A673 (cell line): Measurements from ENCODE around the gene DMBX1. TPM values are rescaled to one million over a fixed set of nuclear protein-coding genes. Genes with fewer than 3 reads are reported as not detected.

Source experiments
- BruUV-seq: library from RNA; stranded (reverse); fragments of 400-500 nt; replicated peaks from 2 replicates; lab custom pipeline; 2021; lab: Mats Ljungman, UMichigan
- CTCF ChIA-PET: fragments of 300-600 bp; sonication (Branson Sonifier 250); formaldehyde crosslinking; loops from one replicate; lab custom pipeline; 2022; ENCODE audit warnings: antibody characterized with exemption; lab: Charles Lee
- POLR2A ChIA-PET: fragments of 300-600 bp; sonication (Branson Sonifier 250); formaldehyde crosslinking; loops from one replicate; lab custom pipeline; 2022; ENCODE audit warnings: antibody characterized with exemption; ENCODE audit not compliant: low non-redundant PET; lab: Charles Lee
- DNase-seq: peaks from one replicate; pipeline ENCODE4 v3.0.0-alpha.2; 2015; ENCODE audit warnings: low spot score
- H3K27ac ChIP-seq: fragments of 200-600 bp; sonication (generic); 2 replicates; pipeline ENCODE4 v1.5.1; 2016; ENCODE audit warnings: mixed run types, low read depth, mild to moderate bottlenecking, mixed read lengths, antibody characterized with exemption, low read length; ENCODE audit not compliant: poor library complexity, severe bottlenecking
- H3K27me3 ChIP-seq: fragments of 200-600 bp; sonication (generic); replicated peaks from 2 replicates; pipeline ENCODE4 v1.6.1; 2017; ENCODE audit warnings: mixed run types, low read depth, mild to moderate bottlenecking, mixed read lengths, antibody characterized with exemption, low read length; ENCODE audit not compliant: insufficient read depth, poor library complexity
- H3K36me3 ChIP-seq: fragments of 200-600 bp; sonication (generic); 2 replicates; pipeline ENCODE4 v1.6.1; 2016; ENCODE audit warnings: mixed run types, mild to moderate bottlenecking, mixed read lengths, antibody characterized with exemption, low read length; ENCODE audit not compliant: insufficient read depth, poor library complexity, severe bottlenecking
- H3K4me1 ChIP-seq: fragments of 200-600 bp; sonication (generic); 2 replicates; pipeline ENCODE4 v1.6.1; 2017; ENCODE audit warnings: mixed run types, mild to moderate bottlenecking, mixed read lengths, antibody characterized with exemption, low read length; ENCODE audit not compliant: insufficient read depth, poor library complexity, severe bottlenecking
- H3K4me3 ChIP-seq: fragments of 200-600 bp; sonication (generic); 2 replicates; pipeline ENCODE4 v1.5.1; 2016; ENCODE audit warnings: low read depth, mixed run types, mild to moderate bottlenecking, mixed read lengths, low read length; ENCODE audit not compliant: poor library complexity, severe bottlenecking
- H3K9me3 ChIP-seq: fragments of 200-600 bp; sonication (generic); 2 replicates; pipeline ENCODE4 v1.6.1; 2016; ENCODE audit warnings: mixed run types, low read depth, mild to moderate bottlenecking, mixed read lengths, antibody characterized with exemption, low read length; ENCODE audit not compliant: poor library complexity, severe bottlenecking
- EZH2 ChIP-seq: fragments of 200-600 bp; sonication (generic); IDR thresholded peaks from 2 replicates; pipeline ENCODE4 v1.6.1; 2017; ENCODE audit warnings: borderline replicate concordance, low read depth, mild to moderate bottlenecking, mixed read lengths, antibody characterized with exemption, low read length; ENCODE audit not compliant: poor library complexity, severe bottlenecking
- intact Hi-C: fragments of 100-400 bp; cut with micrococcal nuclease; formaldehyde crosslinking; loops from one replicate; pipeline ENCODE4 v1.10.0; 2022; ENCODE audit not compliant: unreplicated experiment
- total RNA-seq: library from RNA; stranded (reverse); gene quantifications from 2 replicates; pipeline ENCODE4 v1.2.3, GENCODE V29; 2021
- TF ChIP-seq, protein P1 (sequence below): fragments of 300-800, 200-600 bp; sonication (generic); conservative IDR thresholded peaks from 2 replicates; pipeline ENCODE4 v1.5.1; 2017; ENCODE audit warnings: low read depth, mild to moderate bottlenecking, antibody characterized with exemption, low read length, moderate library complexity, mixed read lengths

Gene DMBX1
- total RNA-seq, 1 experiment from 2014 or later: 0.69 TPM

DNA sequence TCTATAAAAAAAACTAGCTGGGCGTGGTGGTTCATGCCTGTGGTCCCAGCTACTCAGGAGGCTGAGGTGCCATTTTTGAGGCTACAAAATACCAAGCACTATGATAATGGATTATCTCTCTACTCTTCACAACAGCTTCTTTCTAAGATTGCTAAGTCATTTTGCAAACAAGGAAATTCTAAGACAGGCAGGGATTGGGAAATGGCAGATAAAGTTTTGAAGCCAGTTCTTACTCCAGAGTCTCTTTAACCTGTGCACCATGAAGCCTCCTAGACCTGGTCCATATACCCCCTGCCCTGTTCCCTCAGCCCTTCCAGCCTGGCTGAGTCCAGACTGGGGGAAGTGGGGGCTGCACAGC lies 39.5 kb upstream of the DMBX1 start:
- H3K27ac ChIP-seq: no peak overlapping the region
- H3K4me1 ChIP-seq: no peaks in the 10 kb centered on the region
- no peak overlapping the region for H3K4me3 ChIP-seq
- no peaks in the 10 kb centered on the region for H3K36me3 ChIP-seq
- no TSS peak for BruUV-seq
- DNase-seq: no peak
- ChIA-PET POLR2A (no interaction called here), CTCF (interaction anchor here (0.5 to 1.3 kb wide), 3 partner anchors 44 to 78 kb away, joined by 3 to 5 read pairs (median 5); no protein-coding TSS in a partner anchor)
- intact Hi-C loops: no loop called here
- no peak for TF ChIP-seq EZH2
- TF ChIP-seq, protein P1, sequence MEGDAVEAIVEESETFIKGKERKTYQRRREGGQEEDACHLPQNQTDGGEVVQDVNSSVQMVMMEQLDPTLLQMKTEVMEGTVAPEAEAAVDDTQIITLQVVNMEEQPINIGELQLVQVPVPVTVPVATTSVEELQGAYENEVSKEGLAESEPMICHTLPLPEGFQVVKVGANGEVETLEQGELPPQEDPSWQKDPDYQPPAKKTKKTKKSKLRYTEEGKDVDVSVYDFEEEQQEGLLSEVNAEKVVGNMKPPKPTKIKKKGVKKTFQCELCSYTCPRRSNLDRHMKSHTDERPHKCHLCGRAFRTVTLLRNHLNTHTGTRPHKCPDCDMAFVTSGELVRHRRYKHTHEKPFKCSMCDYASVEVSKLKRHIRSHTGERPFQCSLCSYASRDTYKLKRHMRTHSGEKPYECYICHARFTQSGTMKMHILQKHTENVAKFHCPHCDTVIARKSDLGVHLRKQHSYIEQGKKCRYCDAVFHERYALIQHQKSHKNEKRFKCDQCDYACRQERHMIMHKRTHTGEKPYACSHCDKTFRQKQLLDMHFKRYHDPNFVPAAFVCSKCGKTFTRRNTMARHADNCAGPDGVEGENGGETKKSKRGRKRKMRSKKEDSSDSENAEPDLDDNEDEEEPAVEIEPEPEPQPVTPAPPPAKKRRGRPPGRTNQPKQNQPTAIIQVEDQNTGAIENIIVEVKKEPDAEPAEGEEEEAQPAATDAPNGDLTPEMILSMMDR: no peak
- H3K9me3 ChIP-seq: no peaks in the 10 kb centered on the region
- H3K27me3 ChIP-seq: peaks cover 45% of the 10 kb centered on the region

DNA sequence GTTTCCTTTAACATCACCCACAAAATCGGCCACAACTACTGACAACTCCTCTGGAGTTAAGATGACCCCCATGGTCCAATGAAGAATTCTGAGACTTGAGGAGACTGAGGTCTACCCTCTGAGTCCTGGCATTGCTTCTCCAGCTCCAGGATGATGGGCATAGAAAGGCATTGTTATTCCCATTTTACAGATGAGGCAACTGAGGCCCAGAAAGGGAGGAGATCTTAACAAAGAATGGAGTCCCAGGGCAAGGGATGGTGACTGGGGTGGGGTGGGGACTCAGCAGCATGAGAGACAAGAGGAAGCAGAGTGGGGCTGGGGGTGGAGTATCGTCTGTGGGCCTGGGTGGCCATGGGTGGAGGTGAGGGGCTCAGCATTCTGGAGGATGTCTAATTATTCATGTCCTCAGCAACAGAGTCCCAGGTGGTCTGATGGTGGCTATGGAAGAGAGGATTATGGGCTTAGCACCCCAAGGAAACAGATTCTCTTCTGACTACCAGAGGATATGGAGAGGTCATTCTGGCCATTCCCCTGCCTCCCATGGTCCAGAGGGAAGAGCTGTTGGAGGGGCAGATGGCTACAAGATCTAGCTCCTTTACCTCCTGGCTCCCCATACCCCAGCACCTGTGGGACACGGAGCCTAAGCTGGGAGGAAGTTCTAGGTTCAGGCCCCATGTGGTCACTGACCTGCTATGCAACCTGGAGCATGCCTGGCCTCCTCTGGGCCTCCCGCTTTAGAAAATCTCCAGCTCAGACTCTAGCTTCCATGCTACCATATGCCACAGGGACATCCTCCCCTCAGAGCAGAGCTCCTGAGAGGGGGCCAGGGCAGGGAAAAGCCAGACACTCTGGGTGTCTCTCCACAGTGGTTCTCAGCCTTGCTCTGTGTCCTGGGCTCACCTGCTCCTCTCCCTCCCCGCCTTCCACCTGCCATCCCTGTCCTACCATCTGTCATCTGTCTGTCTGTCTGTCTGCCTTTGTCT lies 37.4 kb upstream of the DMBX1 start:
- ChIA-PET POLR2A (no interaction called here), CTCF (no interaction called here)
- peaks cover 42% of the 10 kb centered on the region for H3K27me3 ChIP-seq
- no peaks in the 10 kb centered on the region for H3K36me3 ChIP-seq
- H3K4me1 ChIP-seq: no peaks in the 10 kb centered on the region
- TF ChIP-seq EZH2: no peak
- TF ChIP-seq, protein P1: no peak
- intact Hi-C loops: no loop called here
- no peak for DNase-seq
- BruUV-seq: no TSS peak
- no peak overlapping the region for H3K27ac ChIP-seq
- H3K9me3 ChIP-seq: no peaks in the 10 kb centered on the region
- no peak overlapping the region for H3K4me3 ChIP-seq

DNA sequence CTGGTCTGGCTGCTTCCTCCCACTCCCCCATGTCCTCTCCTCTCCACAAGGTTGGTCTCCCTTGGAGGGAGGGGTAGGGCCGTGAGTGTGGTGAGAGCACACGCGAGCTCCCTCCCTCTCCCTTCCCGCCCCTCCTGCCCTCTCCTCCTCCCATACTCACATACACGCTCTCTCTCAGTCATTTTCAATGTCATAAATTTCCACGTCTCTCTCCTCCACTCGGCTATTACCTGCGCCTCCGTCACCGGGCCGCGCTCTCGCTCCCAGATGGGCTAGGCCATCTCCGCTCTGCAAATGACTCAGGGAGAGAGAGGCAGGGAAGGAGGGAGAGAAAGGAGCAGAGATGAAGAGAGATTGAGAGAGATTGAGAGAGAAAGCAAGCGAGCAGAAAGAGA lies 36.7 kb upstream of the DMBX1 start:
- Histone ChIP-seq H3K4me3 (no peak overlapping the region), H3K27me3 (peaks cover 35% of the 10 kb centered on the region), H3K4me1 (no peaks in the 10 kb centered on the region), H3K9me3 (no peaks in the 10 kb centered on the region), H3K27ac (no peak overlapping the region), H3K36me3 (no peaks in the 10 kb centered on the region)
- TF ChIP-seq, protein P1: no peak
- no peak for TF ChIP-seq EZH2
- ChIA-PET CTCF (no interaction called here), POLR2A (no interaction called here)
- intact Hi-C loops: no loop called here
- DNase-seq: no peak
- BruUV-seq: no TSS peak
